GM12878 (cell line): ENCODE measurements around the gene UPF1. TPM values are rescaled to one million over a fixed set of nuclear protein-coding genes. Genes with fewer than 3 reads are reported as not detected.

Experiments
- ATAC-seq: fragments of 200-7000 bp; cut with Tn5 transposase; 3 replicates; pipeline ENCODE4 v1.9.1; 2020; ENCODE audit warnings: mild to moderate bottlenecking, moderate library complexity
- BruUV-seq: library from RNA; stranded (reverse); fragments of 400-500 nt; replicated peaks from 2 replicates; lab custom pipeline; 2021; lab: Mats Ljungman, UMichigan
- CTCF ChIA-PET: fragments of 300-600 bp; sonication (Branson Sonifier 250); formaldehyde crosslinking; extraction: SDS; loops from one replicate; lab custom pipeline; 2021; ENCODE audit warnings: inconsistent platforms; lab: Yijun Ruan, JAX
- POLR2A ChIA-PET: fragments of 350-600 bp; formaldehyde crosslinking; extraction: SDS; loops from one replicate; lab custom pipeline; 2021; ENCODE audit warnings: inconsistent platforms; lab: Charles Lee
- RAD21 ChIA-PET: fragments of 300-600 bp; sonication (Branson Sonifier 250); formaldehyde crosslinking; loops from one replicate; lab custom pipeline; 2023; ENCODE audit warnings: antibody characterized with exemption; ENCODE audit not compliant: unreplicated experiment; lab: Charles Lee
- SMC1A ChIA-PET: fragments of 300-600 bp; sonication (Branson Sonifier 250); formaldehyde crosslinking; loops from one replicate; lab custom pipeline; 2023; ENCODE audit not compliant: unreplicated experiment, uncharacterized antibody; lab: Charles Lee
- DNase-seq: peaks from one replicate; pipeline ENCODE4 v3.0.0-alpha.2; 2011; ENCODE audit warnings: low read depth, low spot score
- FAIRE-seq: peaks from 3 replicates; lab custom pipeline; 2011; peaks lifted over from hg19 to GRCh38; lab: Jason Lieb, UNC
- H2AFZ ChIP-seq: 2 replicates; pipeline ENCODE4 v1.6.0; 2011; ENCODE audit warnings: low read depth, low read length, control low read depth; ENCODE audit not compliant: control insufficient read depth
- H3K27ac ChIP-seq: 2 replicates; pipeline ENCODE4 v1.5.1; 2011; ENCODE audit warnings: control low read depth; ENCODE audit not compliant: control insufficient read depth, insufficient read depth
- H3K27me3 ChIP-seq, 2 experiments: replicated peaks in 1 of 2; 2 replicates each; pipeline versions ENCODE4 v1.6.0 to v1.6.1; 2011; ENCODE audit warnings: low read length in 1 of 2; ENCODE audit not compliant: control insufficient read depth in 2 of 2, insufficient read depth in 2 of 2
- H3K36me3 ChIP-seq, 2 experiments: 2 replicates each; pipeline ENCODE4 v1.5.1; 2011; ENCODE audit warnings: low read length in 1 of 2; ENCODE audit not compliant: control insufficient read depth in 2 of 2, insufficient read depth in 2 of 2
- H3K4me1 ChIP-seq: 2 replicates; pipeline ENCODE4 v1.6.1; 2011; ENCODE audit warnings: mild to moderate bottlenecking, low read length, moderate library complexity, mixed read lengths; ENCODE audit not compliant: control insufficient read depth, insufficient read depth
- H3K4me2 ChIP-seq: 2 replicates; pipeline ENCODE4 v1.6.0; 2011; ENCODE audit warnings: control low read depth; ENCODE audit not compliant: control insufficient read depth, insufficient read depth
- H3K4me3 ChIP-seq: fragments of 200-600 bp; sonication (generic); 2 replicates; pipeline ENCODE4 v1.5.1; 2016
- H3K79me2 ChIP-seq: 2 replicates; pipeline ENCODE4 v1.6.0; 2011; ENCODE audit warnings: low read length; ENCODE audit not compliant: control insufficient read depth, insufficient read depth
- H3K9ac ChIP-seq: 2 replicates; pipeline ENCODE4 v1.8.0; 2011; ENCODE audit warnings: low read length, control low read depth, mixed read lengths; ENCODE audit not compliant: control insufficient read depth, insufficient read depth
- H3K9me3 ChIP-seq: replicated peaks from 3 replicates; pipeline ENCODE4 v1.5.1; 2011; ENCODE audit warnings: mild to moderate bottlenecking, low read length; ENCODE audit not compliant: control insufficient read depth, insufficient read depth
- H4K20me1 ChIP-seq: 2 replicates; pipeline ENCODE4 v1.6.0; 2011; ENCODE audit not compliant: control insufficient read depth, insufficient read depth
- BCLAF1 ChIP-seq: fragments of 450-650 bp; IDR thresholded peaks from 2 replicates; pipeline ENCODE4 v1.6.1; 2017; ENCODE audit warnings: antibody characterized with exemption, mild to moderate bottlenecking, moderate library complexity
- BHLHE40 ChIP-seq, 2 experiments: fragments of 450-650 bp in 1 of 2; IDR thresholded peaks; 2 replicates each; pipeline ENCODE4 v1.6.1; 2011 to 2017; ENCODE audit warnings: low read depth in 2 of 2, borderline replicate concordance in 1 of 2, improper control_type of control experiment in 1 of 2, low read length in 1 of 2, mild to moderate bottlenecking in 1 of 2
- CEBPB ChIP-seq, 2 experiments: fragments of 150-350 bp in 1 of 2; IDR thresholded peaks; 2 replicates each; pipeline ENCODE4 v1.6.1; 2012 to 2014; ENCODE audit warnings: low read depth in 2 of 2, low read length in 2 of 2, borderline replicate concordance in 1 of 2, inconsistent platforms in 1 of 2
- CHD2 ChIP-seq: IDR thresholded peaks from 2 replicates; pipeline ENCODE4 v1.6.1; 2011; ENCODE audit warnings: low read depth, low read length, improper control_type of control experiment, borderline replicate concordance
- CHD4 ChIP-seq: fragments of 200-600 bp; sonication (generic); IDR thresholded peaks from 2 replicates; pipeline ENCODE4 v1.6.1; 2016; ENCODE audit warnings: mild to moderate bottlenecking
- DPF2 ChIP-seq: fragments of 450-650 bp; IDR thresholded peaks from 2 replicates; pipeline ENCODE4 v1.6.1; 2017; ENCODE audit warnings: mild to moderate bottlenecking
- E2F8 ChIP-seq: fragments of 450-650 bp; IDR thresholded peaks from 2 replicates; pipeline ENCODE4 v1.6.1; 2018; ENCODE audit warnings: mild to moderate bottlenecking, low read depth, moderate library complexity; ENCODE audit not compliant: partially characterized antibody
- ETV6 ChIP-seq, 2 experiments: fragments of 450-650 bp in 1 of 2; IDR thresholded peaks in 1 of 2; conservative IDR thresholded peaks in 1 of 2; 2 replicates each; pipeline ENCODE4 v1.6.1; 2014; ENCODE audit warnings: antibody characterized with exemption in 1 of 2, borderline replicate concordance in 1 of 2, low read depth in 1 of 2, mild to moderate bottlenecking in 1 of 2, moderate library complexity in 1 of 2
- EZH2 ChIP-seq: IDR thresholded peaks from 2 replicates; pipeline ENCODE4 v1.6.1; 2012; ENCODE audit warnings: low read depth, mild to moderate bottlenecking, control low read depth, inconsistent platforms, low read length, borderline replicate concordance; ENCODE audit not compliant: control insufficient read depth
- IKZF2 ChIP-seq, 2 experiments: fragments of 450-650 bp; IDR thresholded peaks; 2 replicates each; pipeline ENCODE4 v1.6.1; 2017; ENCODE audit warnings: mild to moderate bottlenecking in 2 of 2, moderate library complexity in 2 of 2
- JUNB ChIP-seq: IDR thresholded peaks from 2 replicates; pipeline ENCODE4 v1.6.1; 2016; ENCODE audit warnings: antibody characterized with exemption, mild to moderate bottlenecking
- MEF2A ChIP-seq: IDR thresholded peaks from 2 replicates; pipeline ENCODE4 v1.6.1; 2011; ENCODE audit warnings: low read depth, mild to moderate bottlenecking, low read length, moderate library complexity; ENCODE audit not compliant: insufficient read depth
- MTA2 ChIP-seq: fragments of 450-650 bp; IDR thresholded peaks from 2 replicates; pipeline ENCODE4 v1.6.1; 2016; ENCODE audit warnings: low read depth, mild to moderate bottlenecking, moderate library complexity
- POU2F2 ChIP-seq: IDR thresholded peaks from 3 replicates; pipeline ENCODE4 v1.6.1; 2011; ENCODE audit warnings: low read depth, mild to moderate bottlenecking, low read length, borderline replicate concordance
- RBBP5 ChIP-seq: fragments of 200-600 bp; sonication (generic); conservative IDR thresholded peaks from 2 replicates; pipeline ENCODE4 v1.6.1; 2016
- SMAD1 ChIP-seq: fragments of 450-650 bp; IDR thresholded peaks from 2 replicates; pipeline ENCODE4 v1.6.1; 2018; ENCODE audit warnings: mild to moderate bottlenecking, low read depth; ENCODE audit not compliant: partially characterized antibody
- SP1 ChIP-seq: IDR thresholded peaks from one replicate; pipeline ENCODE4 v1.6.1; 2011; ENCODE audit warnings: low read depth, low read length
- SREBF1 ChIP-seq: IDR thresholded peaks from 2 replicates; pipeline ENCODE4 v1.6.1; 2012; ENCODE audit warnings: mild to moderate bottlenecking, low read length
- TCF3 ChIP-seq: IDR thresholded peaks from 2 replicates; pipeline ENCODE4 v1.6.1; 2012; ENCODE audit warnings: low read depth, mild to moderate bottlenecking, low read length, borderline replicate concordance; ENCODE audit not compliant: insufficient read depth
- ZZZ3 ChIP-seq: IDR thresholded peaks from 2 replicates; pipeline ENCODE4 v1.6.1; 2011; ENCODE audit warnings: low read depth; ENCODE audit not compliant: control insufficient read depth, insufficient read length
- WGBS: methylation state at CpG from one replicate; pipeline ENCODE4 v1.1.6; 2016; ENCODE audit warnings: low lambda C conversion rate; ENCODE audit not compliant: insufficient replicate concordance, insufficient coverage; ENCODE audit errors: missing lambda C conversion rate; 5-methylcytosine and 5-hydroxymethylcytosine counted together
- in situ Hi-C: fragments of 300-500 bp; cut with MboI; formaldehyde crosslinking; loops from 9 replicates; pipeline ENCODE4 v1.14.3; 2018; ENCODE audit warnings: mixed read lengths
- intact Hi-C: fragments of 100-400 bp; cut with micrococcal nuclease; formaldehyde crosslinking; loops from one replicate; pipeline ENCODE4 v1.14.2; 2022; ENCODE audit not compliant: unreplicated experiment
- polyA plus RNA-seq, 11 experiments: library from polyadenylated mRNA; depleted of rRNA in 4 of 11; unstranded in 6 of 11; stranded (reverse) in 5 of 11; fragments of >200 nt; fragmentation: Nextera tagmentation in 4 of 11; fragmentation: Illumina TruSeq in 1 of 11; extraction: Ambion mirVana in 4 of 11; extraction: Trizol in 1 of 11; gene quantifications; 1 replicate in 1 of 11; 2 replicates in 10 of 11; pipeline versions ENCODE4 v1.2.1 to v1.2.3, GENCODE V29; 2011 to 2016; ENCODE audit warnings: inconsistent platforms in 2 of 11, missing spikeins in 2 of 11, low read depth in 1 of 11
- total RNA-seq, 4 experiments: library from RNA; depleted of rRNA in 3 of 4; stranded (reverse); fragments of >200 nt in 3 of 4; fragmentation: Illumina TruSeq in 1 of 4; extraction: Trizol in 1 of 4; gene quantifications; 2 replicates each; pipeline versions ENCODE4 v1.2.1 to v1.2.3, GENCODE V29; 2013 to 2021

UPF1 gene
- total and polyA plus RNA-seq, 10 of the 15 experiments (the other 5 are each of a cell fraction or from before 2014, with no cell fraction given): 0.58 to 80.9 (median 18.7) TPM

GRCh38 chr19:18814063-18814462, 17.7 kb upstream of the UPF1 start (continued):
- TF ChIP-seq CHD2: no peak
- TF ChIP-seq MEF2A: no peak
- no peak for TF ChIP-seq ZZZ3

- 55% methylated on average over 5 of the region's 5 CpGs for WGBS
These were observed 16.1 kb upstream of the UPF1 start for GRCh38 chr19:18815673-18816072.

More at GRCh38 chr19:18815673-18816072, 16.1 kb upstream of the UPF1 start:
- ChIA-PET SMC1A (no interaction called here), RAD21 (no interaction called here), CTCF (no interaction called here), POLR2A (no interaction called here)
- FAIRE-seq: no peak
- Histone ChIP-seq H3K9ac (no peak overlapping the region), H3K27ac (no peak overlapping the region), H3K79me2 (no peaks in the 10 kb centered on the region), H2AFZ (no peak overlapping the region), H3K27me3 (no peaks in the 10 kb centered on the region; a peak in 1 of 4 replicates), H3K4me1 (no peaks in the 10 kb centered on the region), H3K36me3 (no peaks in the 10 kb centered on the region), H4K20me1 (no peaks in the 10 kb centered on the region), H3K4me2 (no peak overlapping the region), H3K4me3 (no peak overlapping the region), H3K9me3 (no peaks in the 10 kb centered on the region)
- TF ChIP-seq CEBPB (IDR thresholded peaks at IDR 0.05; ENCODE audit: borderline replicate concordance in 1 of 2, low read depth in 2 of 2, low read length in 2 of 2) (no peak), MEF2A (no peak), ETV6 (conservative IDR thresholded peaks at IDR 0.05 in 1 of 2, IDR thresholded peaks at IDR 0.05 in 1 of 2; ENCODE audit: borderline replicate concordance in 1 of 2, low read depth in 1 of 2) (no peak), SREBF1 (no peak), BCLAF1 (no peak), BHLHE40 (IDR thresholded peaks at IDR 0.05; ENCODE audit: borderline replicate concordance in 1 of 2, low read depth in 2 of 2, low read length in 1 of 2) (no peak), RBBP5 (no peak), SP1 (no peak), IKZF2 (IDR thresholded peaks at IDR 0.05) (no peak), E2F8 (no peak), TCF3 (no peak), SMAD1 (no peak), POU2F2 (no peak), DPF2 (no peak), MTA2 (no peak), EZH2 (no peak), CHD4 (no peak), JUNB (no peak)
- no peak for ATAC-seq
- intact Hi-C loops: no loop called here
- in situ Hi-C loops: no loop called here
- DNase-seq: no peak
- BruUV-seq: no TSS peak
